K562 (cell line): ENCODE results near the gene PRDM11.

Source experiments
- ESRRB ChIP-seq: fragments of 250-450 bp; sonication (Bioruptor Pico); IDR thresholded peaks from 2 replicates; pipeline ENCODE4 v1.5.0; 2020; ENCODE audit warnings: mild to moderate bottlenecking, moderate library complexity, borderline replicate concordance
- FOXK2 ChIP-seq, 2 experiments: fragments of 450-650 bp; IDR thresholded peaks in 1 of 2; conservative IDR thresholded peaks in 1 of 2; 2 replicates each; pipeline ENCODE4 v1.6.1; 2016; ENCODE audit warnings: low read depth in 2 of 2, mild to moderate bottlenecking in 1 of 2
- POLR2A ChIP-seq: fragments of 450-650 bp; conservative IDR thresholded peaks from 2 replicates; pipeline ENCODE4 v1.6.1; 2016
- ZFP36 ChIP-seq: fragments of 150-350 bp; IDR thresholded peaks from 2 replicates; pipeline ENCODE4 v1.6.1; 2018; ENCODE audit warnings: low read length, low read depth; ENCODE audit not compliant: partially characterized antibody

- TF ChIP-seq ZFP36 (no peak), POLR2A (no peak), FOXK2 (conservative IDR thresholded peaks at IDR 0.05 in 1 of 2, IDR thresholded peaks at IDR 0.05 in 1 of 2; ENCODE audit: low read depth in 2 of 2) (no peak), ESRRB (CRISPR knock-in tag) (no peak)
These were observed 105.9 kb downstream of the PRDM11 start for GRCh38 chr11:45252134-45252856.
